HCT116 (cell line): ENCODE measurements around the gene ANKLE1. TPM values are rescaled to one million over a fixed set of nuclear protein-coding genes. Genes with fewer than 3 reads are reported as not detected.

Experiments
- ATAC-seq: fragments of 200-7000 bp; cut with Tn5 transposase; 2 replicates; pipeline ENCODE4 v1.9.1; 2020; ENCODE audit warnings: mild to moderate bottlenecking, moderate library complexity
- BruUV-seq: library from RNA; stranded (reverse); fragments of 400-500 nt; replicated peaks from 2 replicates; lab custom pipeline; 2021; lab: Mats Ljungman, UMichigan
- CTCF ChIA-PET: fragments of 300-600 bp; sonication (Branson Sonifier 250); formaldehyde crosslinking; loops from one replicate; lab custom pipeline; 2021; ENCODE audit warnings: antibody characterized with exemption; lab: Charles Lee
- POLR2A ChIA-PET: fragments of 300-600, 350-600 bp; sonication (Branson Sonifier 250); formaldehyde crosslinking; loops from one replicate; lab custom pipeline; 2021; ENCODE audit warnings: antibody characterized with exemption; lab: Charles Lee
- RAD21 ChIA-PET, 2 experiments: fragments of 300-600 bp; sonication (Branson Sonifier 250); formaldehyde crosslinking; loops; one replicate each; lab custom pipeline; 2023; ENCODE audit warnings: low total read pairs in 2 of 2; ENCODE audit not compliant: uncharacterized antibody in 2 of 2, unreplicated experiment in 2 of 2, low non-redundant PET in 1 of 2; lab: Charles Lee
- DNase-seq: peaks from one replicate; pipeline ENCODE4 v3.0.0-alpha.2; 2010; ENCODE audit warnings: low read depth, low spot score
- H2AFZ ChIP-seq: fragments of 200-600 bp; shearing (Covaris generic), sonication (generic); 2 replicates; pipeline ENCODE4 v1.6.1; 2017; ENCODE audit warnings: low read depth, mixed run types, mixed read lengths, antibody characterized with exemption, low read length; ENCODE audit not compliant: poor library complexity, severe bottlenecking
- H3K27ac ChIP-seq: 2 replicates; pipeline ENCODE4 v1.5.1; 2012; ENCODE audit warnings: low read depth, low read length
- H3K27me3 ChIP-seq: fragments of 200-600 bp; sonication (generic); 2 replicates; pipeline ENCODE4 v1.6.1; 2016; ENCODE audit warnings: mixed run types, low read length, mixed read lengths; ENCODE audit not compliant: insufficient read depth
- H3K36me3 ChIP-seq, 2 experiments: fragments of 200-500 bp in 1 of 2; fragments of 200-600 bp in 1 of 2; sonication (Bioruptor generic) in 1 of 2; sonication (generic) in 1 of 2; 2 replicates each; pipeline versions ENCODE4 v1.5.1 to v1.6.1; 2014 to 2016; ENCODE audit warnings: low read length in 2 of 2, inconsistent platforms in 1 of 2, mixed read lengths in 1 of 2, mixed run types in 1 of 2; ENCODE audit not compliant: insufficient read depth in 2 of 2, control insufficient read depth in 1 of 2
- H3K4me1 ChIP-seq, 2 experiments: fragments of 200-600 bp in 1 of 2; sonication (generic) in 1 of 2; 2 replicates each; pipeline versions ENCODE4 v1.5.1 to v1.6.1; 2012 to 2017; ENCODE audit warnings: low read length in 2 of 2, inconsistent platforms in 1 of 2, mild to moderate bottlenecking in 1 of 2, mixed read lengths in 1 of 2, mixed run types in 1 of 2, moderate library complexity in 1 of 2; ENCODE audit not compliant: insufficient read depth in 2 of 2, control insufficient read depth in 1 of 2
- H3K4me2 ChIP-seq: fragments of 200-600 bp; sonication (generic); 2 replicates; pipeline ENCODE4 v1.6.1; 2017; ENCODE audit warnings: mixed run types, low read length, mixed read lengths
- H3K4me3 ChIP-seq, 2 experiments: fragments of 200-600 bp in 1 of 2; sonication (generic) in 1 of 2; replicated peaks in 1 of 2; 2 replicates each; pipeline ENCODE4 v1.5.1; 2011 to 2016; ENCODE audit warnings: low read length in 2 of 2, control low read depth in 1 of 2, low read depth in 1 of 2, mild to moderate bottlenecking in 1 of 2, mixed read lengths in 1 of 2, mixed run types in 1 of 2
- H3K79me2 ChIP-seq: fragments of 200-600 bp; sonication (generic); 2 replicates; pipeline ENCODE4 v1.6.1; 2017; ENCODE audit warnings: mild to moderate bottlenecking, mixed run types, low read length, moderate library complexity, mixed read lengths; ENCODE audit not compliant: insufficient read depth
- H3K9ac ChIP-seq: fragments of 200-600 bp; sonication (generic); 2 replicates; pipeline ENCODE4 v1.6.1; 2016; ENCODE audit warnings: low read length, mixed read lengths
- H3K9me2 ChIP-seq: fragments of 200-600 bp; sonication (generic), shearing (Covaris generic); 2 replicates; pipeline ENCODE4 v1.6.1; 2017; ENCODE audit warnings: mixed run types, mild to moderate bottlenecking, moderate library complexity; ENCODE audit not compliant: insufficient read depth
- H3K9me3 ChIP-seq, 2 experiments: fragments of 200-500 bp in 1 of 2; fragments of 200-600 bp in 1 of 2; sonication (Bioruptor generic) in 1 of 2; sonication (generic) in 1 of 2; 2 replicates each; pipeline ENCODE4 v1.6.1; 2014 to 2017; ENCODE audit warnings: low read length in 2 of 2, mixed read lengths in 2 of 2, inconsistent platforms in 1 of 2, low read depth in 1 of 2, mild to moderate bottlenecking in 1 of 2, mixed run types in 1 of 2, moderate library complexity in 1 of 2; ENCODE audit not compliant: control insufficient read depth in 1 of 2, insufficient read depth in 1 of 2
- H4K20me1 ChIP-seq: fragments of 200-600 bp; sonication (generic), shearing (Covaris generic); 2 replicates; pipeline ENCODE4 v1.6.1; 2017; ENCODE audit warnings: mixed run types, mild to moderate bottlenecking, moderate library complexity; ENCODE audit not compliant: insufficient read depth
- ATF3 ChIP-seq: IDR thresholded peaks from 2 replicates; pipeline ENCODE4 v1.6.1; 2012
- CBX3 ChIP-seq: IDR thresholded peaks from 2 replicates; pipeline ENCODE4 v1.6.1; 2012; ENCODE audit warnings: low read depth
- ELF1 ChIP-seq: IDR thresholded peaks from 2 replicates; pipeline ENCODE4 v1.6.1; 2012; ENCODE audit warnings: low read depth, borderline replicate concordance
- EZH2 ChIP-seq: fragments of 200-600 bp; sonication (generic); IDR thresholded peaks from 2 replicates; pipeline ENCODE4 v1.6.1; 2017; ENCODE audit warnings: antibody characterized with exemption, mixed run types
- EZH2phosphoT487 ChIP-seq: fragments of 200-600 bp; IDR thresholded peaks from 2 replicates; pipeline ENCODE4 v1.6.1; 2018; ENCODE audit warnings: antibody characterized with exemption, borderline replicate concordance
- FOSL1 ChIP-seq: IDR thresholded peaks from 2 replicates; pipeline ENCODE4 v1.6.1; 2012; ENCODE audit warnings: low read depth
- JUND ChIP-seq: IDR thresholded peaks from 2 replicates; pipeline ENCODE4 v1.6.1; 2012
- MAX ChIP-seq: IDR thresholded peaks from 2 replicates; pipeline ENCODE4 v1.6.1; 2012
- POLR2AphosphoS5 ChIP-seq: IDR thresholded peaks from 2 replicates; pipeline ENCODE4 v1.6.1; 2011; ENCODE audit warnings: mild to moderate bottlenecking, low read depth, low read length, moderate library complexity
- RAD21 ChIP-seq: IDR thresholded peaks from 2 replicates; pipeline ENCODE4 v1.6.1; 2012; ENCODE audit warnings: low read depth, mild to moderate bottlenecking
- REST ChIP-seq: IDR thresholded peaks from 2 replicates; pipeline ENCODE4 v1.6.1; 2012; ENCODE audit warnings: low read depth
- SIN3A ChIP-seq: IDR thresholded peaks from 2 replicates; pipeline ENCODE4 v1.6.1; 2012; ENCODE audit warnings: low read depth
- SP1 ChIP-seq: IDR thresholded peaks from 2 replicates; pipeline ENCODE4 v1.6.1; 2012; ENCODE audit warnings: low read depth
- ZFX ChIP-seq: fragments of 450-650 bp; IDR thresholded peaks from 2 replicates; pipeline ENCODE4 v1.6.1; 2017
- intact Hi-C: fragments of 100-400 bp; cut with micrococcal nuclease; formaldehyde crosslinking; loops from 2 replicates; pipeline ENCODE4 v1.10.0; 2022
- total RNA-seq: library from RNA; stranded (reverse); gene quantifications from one replicate; pipeline ENCODE4 v1.2.1, GENCODE V29; 2021; ENCODE audit not compliant: unreplicated experiment

The ANKLE1 gene
- total RNA-seq, 1 experiment from 2014 or later: 14.8 TPM

GRCh38 chr19:17326595-17326966 is 44.9 kb downstream of the ANKLE1 start:
- Histone ChIP-seq H3K9me3 (no peaks in the 10 kb centered on the region), H3K27me3 (no peaks in the 10 kb centered on the region), H3K4me3 (no peak overlapping the region), H3K36me3 (peaks cover 0 to 6% of the 10 kb centered on the region in 2 experiments; a peak in 1 of 4 replicates), H3K4me1 (peaks cover 5 to 18% of the 10 kb centered on the region in 2 experiments), H3K4me2 (no peak overlapping the region), H3K79me2 (no peaks in the 10 kb centered on the region), H3K27ac (peak overlapping the region; percentile 90), H4K20me1 (no peaks in the 10 kb centered on the region), H3K9me2 (no peaks in the 10 kb centered on the region), H3K9ac (no peak overlapping the region), H2AFZ (no peak overlapping the region)
- no peak for ATAC-seq
- BruUV-seq: no TSS peak
- ChIA-PET RAD21 (no interaction called here), POLR2A (interaction anchor here (1.7 to 2.8 kb wide), 2 partner anchors 13 to 17 kb away, joined by 6 to 9 read pairs; partner anchors contain the start of gene DDA1), CTCF (interaction anchor here (1.8 to 3.0 kb wide), 2 partner anchors 9 to 17 kb away, joined by 5 to 12 read pairs; partner anchors contain the start of gene DDA1)
- TF ChIP-seq SP1: no peak
- no peak for TF ChIP-seq FOSL1
- TF ChIP-seq EZH2phosphoT487: no peak
- no peak for TF ChIP-seq JUND
- no peak for TF ChIP-seq CBX3
- TF ChIP-seq ATF3: no peak
- TF ChIP-seq ELF1: no peak
- DNase-seq: no peak
- intact Hi-C loops: no loop called here

- intact Hi-C loops: no loop called here
- H3K4me2 ChIP-seq: peak overlapping the region; percentile 86
- ChIA-PET POLR2A (interaction anchor here (1.7 to 2.8 kb wide), 3 partner anchors 10 to 18 kb away, joined by 6 to 9 read pairs (median 6); partner anchors contain the start of gene DDA1), CTCF (interaction anchor here (1.8 to 3.0 kb wide), 2 partner anchors 10 to 18 kb away, joined by 5 to 12 read pairs; partner anchors contain the start of gene DDA1), RAD21 (no interaction called here)
- H3K9me3 ChIP-seq: no peaks in the 10 kb centered on the region
- no peak for ATAC-seq
- peak overlapping the region; percentile 90 for H3K27ac ChIP-seq
- no peaks in the 10 kb centered on the region for H3K27me3 ChIP-seq
- peaks cover 0 to 1% of the 10 kb centered on the region in 2 experiments; a peak in 1 of 4 replicates for H3K36me3 ChIP-seq
- H3K4me3 ChIP-seq: peak overlapping the region; percentile 50 to 65; a peak in 2 of 4 replicates
- H3K79me2 ChIP-seq: no peaks in the 10 kb centered on the region
- H2AFZ ChIP-seq: no peak overlapping the region
- no peaks in the 10 kb centered on the region for H4K20me1 ChIP-seq
- no TSS peak for BruUV-seq
- H3K4me1 ChIP-seq: peaks cover 7 to 19% of the 10 kb centered on the region in 2 experiments
- H3K9ac ChIP-seq: peak overlapping the region; percentile 67; the same call in 1 of the 2 replicates
- DNase-seq: no peak
- H3K9me2 ChIP-seq: no peaks in the 10 kb centered on the region
- TF ChIP-seq EZH2phosphoT487 (no peak), SIN3A (no peak), ZFX (no peak), EZH2 (no peak), MAX (no peak), POLR2AphosphoS5 (no peak), SP1 (no peak), ATF3 (no peak), REST (no peak), RAD21 (no peak), JUND (no peak)
These were observed 45.5 kb downstream of the ANKLE1 start for GRCh38 chr19:17327068-17327653.
